Thyroid gland (tissue), 4 donors: ENCODE data around the gene RSAD2. TPM values are rescaled to one million over a fixed set of nuclear protein-coding genes. Genes with fewer than 3 reads are reported as not detected.

ENCODE experiments used
- DNase-seq, 2 donors: peaks; one replicate each; pipeline ENCODE4 v3.0.0-alpha.2; 2019
- H3K27ac ChIP-seq, 3 donors: fragments of 200-600 bp; sonication (generic); 1 replicate in 2 of 3; 2 replicates in 1 of 3; pipeline ENCODE4 v1.5.1; 2016 to 2019; ENCODE audit warnings: mild to moderate bottlenecking in 1 of 3, moderate library complexity in 1 of 3
- H3K27me3 ChIP-seq: fragments of 200-600 bp; sonication (generic); one replicate; pipeline ENCODE4 v1.5.1; 2019
- H3K36me3 ChIP-seq, 2 donors: fragments of 200-600 bp; sonication (generic); one replicate each; pipeline ENCODE4 v1.5.1; 2016 to 2019
- H3K4me1 ChIP-seq, 2 donors: fragments of 200-600 bp; sonication (generic); one replicate each; pipeline ENCODE4 v1.5.1; 2017 to 2019
- H3K4me3 ChIP-seq, 3 donors: fragments of 200-600 bp; sonication (generic); replicated peaks in 1 of 3; 1 replicate in 2 of 3; 2 replicates in 1 of 3; pipeline ENCODE4 v1.5.1; 2016; ENCODE audit warnings: mild to moderate bottlenecking in 1 of 3
- H3K9me3 ChIP-seq: fragments of 200-600 bp; sonication (generic); one replicate; pipeline ENCODE4 v1.5.1; 2017
- CTCF ChIP-seq, 6 experiments: fragments of 200-600 bp in 3 of 6; fragments of 450-650 bp in 3 of 6; sonication (generic) in 3 of 6; IDR thresholded peaks; one replicate each; pipeline ENCODE4 v1.5.1; 2016 to 2019; ENCODE audit warnings: antibody characterized with exemption in 6 of 6, mild to moderate bottlenecking in 2 of 6, inconsistent platforms in 1 of 6, moderate library complexity in 1 of 6
- POLR2A ChIP-seq, 2 donors: fragments of 450-650 bp; IDR thresholded peaks; one replicate each; pipeline ENCODE4 v1.6.1; 2017; ENCODE audit warnings: antibody characterized with exemption in 2 of 2, mild to moderate bottlenecking in 2 of 2, moderate library complexity in 1 of 2
- WGBS, 2 donors: methylation state at CpG; one replicate each; pipeline ENCODE4 v1.1.5; 2017; 5-methylcytosine and 5-hydroxymethylcytosine counted together
- intact Hi-C: fragments of 100-400 bp; cut with DNase I; formaldehyde crosslinking; loops from one replicate; pipeline ENCODE4 v1.15.1; 2023
- total RNA-seq, 4 donors: library from RNA; depleted of rRNA; stranded (reverse); fragments of >200 nt; gene quantifications; one replicate each; pipeline ENCODE4 v1.2.3, GENCODE V29; 2016

The RSAD2 gene
- total RNA-seq, 4 donors from 2014 or later, result 1.5 to 4.9 (median 2.6) TPM

- H3K27ac ChIP-seq, result no peak overlapping the region
- WGBS, 2 donors, result 79 to 80% methylated on average over 7 of the region's 7 CpGs
- H3K4me3 ChIP-seq, result no peak overlapping the region
- TF ChIP-seq CTCF (IDR thresholded peaks at IDR 0.05) (no peak), POLR2A (IDR thresholded peaks at IDR 0.05) (no peak)
- no peak for DNase-seq
- no peaks in the 10 kb centered on the region for H3K27me3 ChIP-seq
- H3K36me3 ChIP-seq, result no peaks in the 10 kb centered on the region
- intact Hi-C loops, result no loop called here
- H3K9me3 ChIP-seq, result no peaks in the 10 kb centered on the region
- H3K4me1 ChIP-seq, result no peaks in the 10 kb centered on the region
These were observed 6.0 kb downstream of the RSAD2 start for GRCh38 chr2:6883448-6884122.

- no peak for DNase-seq
- TF ChIP-seq POLR2A (IDR thresholded peaks at IDR 0.05) (no peak), CTCF (IDR thresholded peaks at IDR 0.05) (no peak)
- intact Hi-C loops, result no loop called here
- 84 to 88% methylated on average over 2 of the region's 2 CpGs for WGBS, 2 donors
- no peaks in the 10 kb centered on the region for H3K36me3 ChIP-seq
- H3K9me3 ChIP-seq, result no peaks in the 10 kb centered on the region
- no peaks in the 10 kb centered on the region for H3K27me3 ChIP-seq
- H3K4me3 ChIP-seq, result no peak overlapping the region
- no peak overlapping the region for H3K27ac ChIP-seq
- H3K4me1 ChIP-seq, result no peaks in the 10 kb centered on the region
These were observed 8.0 kb downstream of the RSAD2 start for GRCh38 chr2:6885551-6885950.

- DNase-seq, result no peak
- TF ChIP-seq CTCF (IDR thresholded peaks at IDR 0.05) (no peak), POLR2A (IDR thresholded peaks at IDR 0.05) (no peak)
- Histone ChIP-seq H3K9me3 (no peaks in the 10 kb centered on the region), H3K36me3 (no peaks in the 10 kb centered on the region), H3K27ac (no peak overlapping the region), H3K27me3 (no peaks in the 10 kb centered on the region), H3K4me3 (no peak overlapping the region), H3K4me1 (no peaks in the 10 kb centered on the region)
- WGBS, 2 donors, result 78 to 80% methylated on average over 3 of the region's 3 CpGs
- intact Hi-C loops, result no loop called here
These were observed 8.4 kb downstream of the RSAD2 start for GRCh38 chr2:6885968-6886367.

- Histone ChIP-seq H3K4me3 (no peak overlapping the region), H3K9me3 (no peaks in the 10 kb centered on the region), H3K4me1 (no peaks in the 10 kb centered on the region), H3K36me3 (no peaks in the 10 kb centered on the region), H3K27me3 (no peaks in the 10 kb centered on the region), H3K27ac (no peak overlapping the region)
- no peak for TF ChIP-seq POLR2A (IDR thresholded peaks at IDR 0.05)
- no peak for TF ChIP-seq CTCF (IDR thresholded peaks at IDR 0.05)
- DNase-seq, result no peak
- intact Hi-C loops, result no loop called here
- WGBS, 2 donors, result 79 to 82% methylated on average over 3 of the region's 3 CpGs
These were observed 10.2 kb downstream of the RSAD2 start for GRCh38 chr2:6887751-6888192.

GRCh38 chr2:6888724-6889123 is 11.1 kb downstream of the RSAD2 start:
- no peak for TF ChIP-seq CTCF (IDR thresholded peaks at IDR 0.05)
- TF ChIP-seq POLR2A (IDR thresholded peaks at IDR 0.05), result no peak
- Histone ChIP-seq H3K27ac (no peak overlapping the region), H3K36me3 (no peaks in the 10 kb centered on the region), H3K4me1 (no peaks in the 10 kb centered on the region), H3K27me3 (no peaks in the 10 kb centered on the region), H3K9me3 (no peaks in the 10 kb centered on the region), H3K4me3 (no peak overlapping the region)
- intact Hi-C loops, result no loop called here
- DNase-seq, result no peak
- 83 to 91% methylated on average over 4 of the region's 4 CpGs for WGBS, 2 donors
